Omental fat pad (tissue), 4 donors: ENCODE measurements around the gene PPP2R2D. TPM values are rescaled to one million over a fixed set of nuclear protein-coding genes. Genes with fewer than 3 reads are reported as not detected.

Experiments used
- ATAC-seq: fragments of 150-250 bp; one replicate; pipeline ENCODE4 v1.9.1; 2016; ENCODE audit warnings: mild to moderate bottlenecking, moderate library complexity; ENCODE audit not compliant: low FRiP score
- DNase-seq: peaks from one replicate; pipeline ENCODE4 v3.0.0-alpha.2; 2019; ENCODE audit warnings: low spot score
- CTCF ChIP-seq, 3 donors: fragments of 450-650 bp; IDR thresholded peaks; one replicate each; pipeline ENCODE4 v1.5.1; 2016 to 2017; ENCODE audit warnings: antibody characterized with exemption in 3 of 3, mild to moderate bottlenecking in 3 of 3, moderate library complexity in 2 of 3
- total RNA-seq, 4 donors: library from RNA; depleted of rRNA; stranded (reverse); fragments of >200 nt; gene quantifications; one replicate each; pipeline ENCODE4 v1.1.0, GENCODE V29; 2016

The PPP2R2D gene
- total RNA-seq, 4 donors from 2014 or later = 25.0 to 33.7 (median 28.7) TPM

DNA sequence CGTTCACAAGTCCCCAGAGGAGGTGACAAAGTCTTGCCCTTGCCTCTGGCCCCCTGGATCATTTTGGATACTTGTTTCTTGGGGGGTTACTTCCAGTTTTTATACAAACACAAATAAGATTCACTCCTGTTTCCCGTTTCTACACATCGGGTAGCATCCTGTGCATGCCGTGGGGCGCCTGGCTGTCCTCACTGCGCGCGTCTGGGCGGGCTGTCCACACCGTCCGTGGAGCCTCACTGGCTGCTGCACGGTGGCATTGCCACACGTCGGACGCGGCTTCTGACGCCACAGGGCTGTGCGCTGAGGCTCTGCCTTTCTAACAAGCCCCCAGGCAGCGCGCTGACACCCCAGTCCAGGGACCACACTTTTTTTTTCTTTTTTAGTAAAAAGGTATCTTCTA, 62.5 kb downstream of the PPP2R2D start:
- no peak for TF ChIP-seq CTCF (IDR thresholded peaks at IDR 0.05)
- no peak for DNase-seq
- no peak for ATAC-seq

DNA sequence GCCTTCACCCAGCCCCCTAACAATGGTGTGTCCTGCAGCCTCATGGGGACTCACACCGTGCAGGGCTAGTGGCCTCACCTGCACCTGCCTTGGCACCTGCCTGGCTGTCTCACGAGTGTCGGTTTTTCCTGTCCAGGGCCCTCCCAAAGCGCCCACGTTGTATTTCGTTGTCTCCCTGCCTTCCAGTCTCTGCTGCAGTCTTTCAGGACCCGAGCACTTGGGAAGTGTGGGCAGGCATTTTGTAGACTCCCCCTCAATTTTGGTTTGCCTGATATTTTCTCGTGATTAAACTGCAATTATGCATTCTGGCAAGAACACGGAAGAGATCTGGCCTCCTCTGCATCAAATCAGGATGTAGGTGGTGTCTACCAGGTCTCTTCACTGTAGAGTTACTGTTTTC, 63.0 kb downstream of the PPP2R2D start:
- DNase-seq (no peak), ATAC-seq (no peak)
- no peak for TF ChIP-seq CTCF (IDR thresholded peaks at IDR 0.05)

- TF ChIP-seq CTCF (IDR thresholded peaks at IDR 0.05) = no peak
- no peak for DNase-seq
- ATAC-seq = no peak
These were observed 63.5 kb downstream of the PPP2R2D start for GRCh38 chr10:131964298-131964697.

DNA sequence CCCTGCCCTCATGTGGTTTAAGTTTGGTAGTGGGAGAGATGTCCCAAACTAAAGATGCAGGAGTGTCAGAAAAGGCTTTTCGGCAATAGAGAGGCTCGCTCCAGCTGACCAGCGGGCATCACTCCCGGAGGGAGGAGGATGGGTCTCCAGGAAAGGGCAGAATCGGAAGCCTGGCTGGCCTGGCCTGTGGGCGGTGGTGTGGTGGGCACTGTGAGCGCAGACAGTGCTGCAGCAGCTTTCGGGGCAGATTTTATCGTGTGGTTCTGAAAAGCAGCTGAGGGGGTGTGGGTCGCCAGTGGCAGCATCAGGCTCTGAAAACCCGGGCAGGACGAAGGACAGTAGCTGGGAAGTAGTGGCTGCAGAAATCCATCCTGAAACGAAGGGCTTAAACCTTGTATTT, 68.1 kb downstream of the PPP2R2D start:
- ATAC-seq = no peak
- DNase-seq = no peak
- no peak for TF ChIP-seq CTCF (IDR thresholded peaks at IDR 0.05)

DNA sequence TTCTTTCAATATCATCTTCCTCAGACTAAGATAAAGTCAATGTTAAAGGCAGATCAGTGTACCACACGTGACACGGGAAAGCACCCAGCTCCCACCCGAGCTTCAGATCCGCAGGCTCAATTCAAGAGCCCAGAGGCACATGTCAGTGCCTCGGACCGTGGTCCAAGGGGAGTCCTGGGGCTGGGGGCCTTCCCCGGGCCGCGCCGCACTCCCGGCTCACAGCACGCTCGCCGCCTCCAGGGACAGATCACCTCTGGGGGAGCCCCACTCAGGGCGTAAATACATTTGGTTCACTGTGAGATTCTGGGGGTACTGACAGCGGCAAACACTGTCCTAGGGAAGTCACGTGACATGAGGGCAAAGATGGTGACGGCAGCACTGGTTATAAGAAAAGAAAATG, 70.1 kb downstream of the PPP2R2D start:
- no peak for ATAC-seq
- no peak for TF ChIP-seq CTCF (IDR thresholded peaks at IDR 0.05)
- DNase-seq = no peak

DNA sequence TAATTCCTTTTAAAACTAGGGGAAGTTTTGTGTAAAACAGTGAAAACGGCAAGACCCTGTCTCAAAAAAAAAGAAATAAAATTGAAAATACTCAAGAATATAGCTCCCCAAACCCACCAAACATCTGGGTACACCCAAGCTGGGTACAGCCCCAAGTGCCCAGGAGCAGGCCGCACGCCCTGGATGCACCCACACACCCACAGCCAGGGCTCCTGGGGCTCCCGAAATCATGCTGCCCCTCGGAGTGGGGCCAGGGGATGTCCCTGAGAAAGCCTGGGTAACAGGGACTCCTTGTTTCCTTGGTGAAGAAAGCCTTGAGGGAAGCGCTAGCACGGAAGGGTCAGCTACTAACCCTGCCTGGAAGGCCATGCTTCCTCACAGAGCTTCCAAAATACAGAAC, 70.8 kb downstream of the PPP2R2D start:
- no peak for DNase-seq
- no peak for ATAC-seq
- TF ChIP-seq CTCF (IDR thresholded peaks at IDR 0.05) = no peak

GRCh38 chr10:131972474-131973071, 71.8 kb downstream of the PPP2R2D start:
- DNase-seq (no peak), ATAC-seq (no peak)
- no peak for TF ChIP-seq CTCF (IDR thresholded peaks at IDR 0.05)
